Adrenal gland (tissue), 19 donors: Measurements from ENCODE around the gene APOB. TPM values are rescaled to one million over a fixed set of nuclear protein-coding genes. Genes with fewer than 3 reads are reported as not detected.

Source experiments
- DNase-seq, 7 donors: peaks; one replicate each; pipeline ENCODE4 v3.0.0-alpha.2; 2019 to 2020
- H3K27ac ChIP-seq, 5 donors: fragments of 200-600 bp; sonication (generic) in 4 of 5; 1 replicate in 3 of 5; 2 replicates in 2 of 5; pipeline versions ENCODE4 v1.5.1 to v1.8.0; 2016 to 2020; ENCODE audit warnings: mild to moderate bottlenecking in 1 of 5
- H3K27me3 ChIP-seq: fragments of 200-600 bp; 2 replicates; pipeline ENCODE4 v1.8.0; 2021
- H3K36me3 ChIP-seq, 2 donors: fragments of 200-600 bp; replicated peaks in 1 of 2; 1 replicate in 1 of 2; 2 replicates in 1 of 2; pipeline versions ENCODE4 v1.5.1 to v1.8.0; 2018 to 2022
- H3K4me1 ChIP-seq, 2 donors: fragments of 200-600 bp; replicated peaks in 1 of 2; 1 replicate in 1 of 2; 2 replicates in 1 of 2; pipeline versions ENCODE4 v1.5.1 to v1.8.0; 2018 to 2021
- H3K4me3 ChIP-seq, 4 donors: fragments of 200-600 bp; sonication (generic) in 3 of 4; one replicate each; pipeline ENCODE4 v1.5.1; 2016 to 2018
- H3K9me3 ChIP-seq, 3 donors: fragments of 200-600 bp; sonication (generic) in 1 of 3; replicated peaks in 1 of 3; 1 replicate in 2 of 3; 2 replicates in 1 of 3; pipeline versions ENCODE4 v1.5.1 to v1.8.0; 2016 to 2021
- CTCF ChIP-seq, 6 experiments: fragments of 450-650 bp in 4 of 6; fragments of 200-600 bp in 2 of 6; sonication (generic) in 1 of 6; IDR thresholded peaks; 1 replicate in 5 of 6; 2 replicates in 1 of 6; pipeline versions ENCODE4 v1.5.1 to v1.8.0; 2016 to 2021; ENCODE audit warnings: antibody characterized with exemption in 6 of 6, mild to moderate bottlenecking in 2 of 6, moderate library complexity in 1 of 6
- POLR2A ChIP-seq, 2 donors: fragments of 450-650 bp; IDR thresholded peaks; one replicate each; pipeline ENCODE4 v1.6.1; 2017; ENCODE audit warnings: antibody characterized with exemption in 2 of 2, mild to moderate bottlenecking in 2 of 2, moderate library complexity in 1 of 2
- WGBS, 4 donors: extraction: QIAGEN DNeasy Blood & Tissue Kit in 2 of 4; methylation state at CpG; one replicate each; pipeline versions ENCODE4 v1.1.5 to v1.1.7; 2013 to 2017; 5-methylcytosine and 5-hydroxymethylcytosine counted together
- intact Hi-C, 2 donors: fragments of 100-400 bp; cut with DNase I; formaldehyde crosslinking; loops; one replicate each; pipeline versions ENCODE4 v1.14.1 to v1.15.0; 2022 to 2023
- long read RNA-seq, 10 donors: library from polyadenylated mRNA in 3 of 10; unstranded in 2 of 10; stranded (forward) in 1 of 10; transcript quantifications; one replicate each; pipeline ENCODE4 v2.0.0 and lab custom pipeline, GENCODE V29; 2021 to 2026
- polyA plus RNA-seq, 3 donors: library from polyadenylated mRNA; stranded (reverse); fragments of 200-250 nt in 2 of 3; fragments of 350-450 nt in 1 of 3; fragmentation: Illumina TruSeq in 1 of 3; extraction: RNeasy Lipid Tissue Mini Kit (QIAGEN cat#74804) in 1 of 3; gene quantifications; one replicate each; pipeline ENCODE4 v1.2.3, GENCODE V29; 2013 to 2014
- total RNA-seq, 9 donors: library from RNA; depleted of rRNA in 4 of 9; stranded (reverse); fragments of >200 nt in 4 of 9; fragments of 120-200 nt in 1 of 9; fragmentation: NEBNext Ultra II Directional in 1 of 9; extraction: Animal tissue kit (Norgen Biotek cat#: 25700) in 1 of 9; gene quantifications; one replicate each; pipeline versions ENCODE4 v1.1.0 to v1.2.4, GENCODE V29; 2013 to 2023
- donor health status: healthy with polysubstance abuse.
- donor health status: Bipolar disorder and iron deficiency.
- donor health status: DM: yes; HTN: yes; CAD: no.
- donor health status: DM: no; HTN: no; CAD: no.
- donor health status: DM: no; HTN: no; CAD: no.
- donor health status: DM: yes; HTN: yes; CAD: no.

Gene APOB
- 1 to 10 TPM in 2 of 9 donors, under 1 TPM in 6, not detected in 1; under 0.01 to 1.9 (median 0.17) TPM for total RNA-seq
- polyA plus RNA-seq: under 1 TPM; 0.03 to 0.20 (median 0.08) TPM
- long read RNA-seq, donor 1: 0 reads
- long read RNA-seq, donor 2: 0 reads
- long read RNA-seq, donor 3: 0 reads
- long read RNA-seq, donor 4: 0 reads
- long read RNA-seq, donor 5: 0 reads
- long read RNA-seq, donor 6: 0 reads
- long read RNA-seq, donor 7: 0 reads
- long read RNA-seq, donor 8, partial matches to known transcripts: 45 of 45 reads
- long read RNA-seq, donor 8, other reads (novel, unspliced or antisense): 0 of 45 reads
- long read RNA-seq, donor 9: 0 reads
- long read RNA-seq, donor 10, partial matches to known transcripts: 5 of 5 reads
- long read RNA-seq, donor 10, other reads (novel, unspliced or antisense): 0 of 5 reads

GRCh38 chr2:21043744-21044532, at the start of gene APOB:
Gene APOB (minus strand): TSS chr2:21044073. CDS start chr2:21043945, 128 bp downstream.
- H3K4me1 ChIP-seq: no peaks in the 10 kb centered on the region
- peaks cover 4% of the 10 kb centered on the region for H3K27me3 ChIP-seq
- DNase-seq: no peak
- TF ChIP-seq CTCF (IDR thresholded peaks at IDR 0.05) (no peak), POLR2A (IDR thresholded peaks at IDR 0.05) (no peak)
- no peak within 1 kb of the TSS for H3K27ac ChIP-seq
- H3K9me3 ChIP-seq: no peaks in the 10 kb centered on the region
- WGBS, 4 donors: 60 to 94% (median 67%) methylated on average over 4 to 51 of the region's 51 CpGs
- H3K4me3 ChIP-seq: no peak within 1 kb of the TSS
- intact Hi-C loops: loop anchor here (2.0 to 10.0 kb wide), 4 partner anchors 71 to 271 kb away; no protein-coding TSS in a partner anchor
- H3K36me3 ChIP-seq: no peaks in the 10 kb centered on the region

GRCh38 chr2:21092308-21092869, 48.5 kb upstream of the APOB start:
- H3K4me3 ChIP-seq: no peak overlapping the region
- WGBS, 4 donors: 61 to 73% (median 65%) methylated on average over 3 of the region's 3 CpGs
- H3K9me3 ChIP-seq: no peaks in the 10 kb centered on the region
- H3K4me1 ChIP-seq: no peaks in the 10 kb centered on the region
- DNase-seq: no peak
- TF ChIP-seq POLR2A (IDR thresholded peaks at IDR 0.05): no peak
- H3K27ac ChIP-seq: no peak overlapping the region
- H3K27me3 ChIP-seq: no peaks in the 10 kb centered on the region
- H3K36me3 ChIP-seq: no peaks in the 10 kb centered on the region
- intact Hi-C loops: no loop called here

GRCh38 chr2:21084401-21084800, 40.5 kb upstream of the APOB start:
- WGBS, 4 donors: 67 to 81% (median 74%) methylated on average over 4 of the region's 4 CpGs
- no peaks in the 10 kb centered on the region for H3K27me3 ChIP-seq
- no peaks in the 10 kb centered on the region for H3K36me3 ChIP-seq
- H3K9me3 ChIP-seq: no peaks in the 10 kb centered on the region
- TF ChIP-seq POLR2A (IDR thresholded peaks at IDR 0.05) (no peak), CTCF (IDR thresholded peaks at IDR 0.05) (no peak)
- no peak for DNase-seq
- intact Hi-C loops: no loop called here
- no peaks in the 10 kb centered on the region for H3K4me1 ChIP-seq
- no peak overlapping the region for H3K4me3 ChIP-seq
- no peak overlapping the region for H3K27ac ChIP-seq

- intact Hi-C loops: no loop called here
- Histone ChIP-seq H3K36me3 (no peaks in the 10 kb centered on the region), H3K27ac (no peak overlapping the region), H3K9me3 (no peaks in the 10 kb centered on the region), H3K27me3 (no peaks in the 10 kb centered on the region), H3K4me3 (no peak overlapping the region), H3K4me1 (no peaks in the 10 kb centered on the region)
- TF ChIP-seq POLR2A (IDR thresholded peaks at IDR 0.05) (no peak), CTCF (IDR thresholded peaks at IDR 0.05) (no peak)
- WGBS, 4 donors: 90 to 96% (median 93%) methylated on average over 1 of the region's 1 CpG
- DNase-seq: no peak
These were observed 39.6 kb upstream of the APOB start for GRCh38 chr2:21083482-21083881.
